ENCODE results near the gene ZDHHC11B. TPM values are rescaled to one million over a fixed set of nuclear protein-coding genes. Genes with fewer than 3 reads are reported as not detected.
"Not testable (repeated sequence)": the region's sequence is repeated elsewhere in the genome, so short reads cannot be mapped to it uniquely, and the experiment has no call there.

The ZDHHC11B gene
- total and polyA plus RNA-seq, 2 experiments from 2014 or later: 4.2 to 4.4 TPM

DNA sequence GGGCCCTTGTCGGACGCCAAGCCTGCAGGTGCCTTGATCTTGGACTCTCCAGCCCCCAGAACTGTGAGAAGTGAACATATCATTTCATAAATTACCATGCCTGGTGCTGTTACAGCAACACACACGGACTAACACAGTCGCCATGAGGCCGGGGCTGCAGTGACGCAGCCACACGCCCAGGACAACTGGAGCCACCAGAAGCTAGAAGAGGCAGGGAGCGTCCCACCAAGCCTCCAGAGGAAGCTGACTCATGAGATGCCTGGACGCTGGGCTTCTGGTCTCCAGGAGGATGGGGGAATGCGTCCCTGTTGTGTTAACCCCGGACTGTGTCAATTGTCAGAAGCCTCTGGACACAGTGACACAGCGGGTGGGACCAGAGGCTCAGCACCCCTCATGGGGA is 97.6 kb downstream of the ZDHHC11B start:
- not testable (repeated sequence) for DNase-seq (ENCODE audit: low read depth in 1 of 2, low spot score in 1 of 2); H3K9me3 ChIP-seq (ENCODE audit: low read depth); H3K4me1 ChIP-seq (ENCODE audit: low read depth); H3K27ac ChIP-seq; H3K36me3 ChIP-seq; H3K4me3 ChIP-seq; H3K27me3 ChIP-seq

DNA sequence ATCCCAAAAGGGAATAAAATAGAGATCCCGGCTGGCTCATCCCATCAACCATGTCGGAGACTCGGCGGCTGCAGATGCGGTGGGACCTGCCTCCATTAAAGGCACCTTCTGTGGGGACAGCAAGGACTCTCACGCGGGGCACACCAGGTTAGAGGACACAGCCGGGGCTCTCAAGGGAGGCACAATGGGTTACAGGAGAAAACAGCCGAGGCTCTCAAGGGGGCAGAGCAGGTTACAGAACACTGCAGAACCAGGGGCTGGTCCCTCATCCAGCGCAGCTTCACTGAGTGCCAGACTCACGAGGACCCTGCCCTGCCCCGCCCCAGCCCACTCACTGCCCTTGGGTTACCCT is 98.4 kb downstream of the ZDHHC11B start:
- H3K27ac ChIP-seq; H3K36me3 ChIP-seq; H3K27me3 ChIP-seq; H3K9me3 ChIP-seq (ENCODE audit: low read depth); DNase-seq (ENCODE audit: low read depth in 1 of 2, low spot score in 1 of 2); H3K4me1 ChIP-seq (ENCODE audit: low read depth); H3K4me3 ChIP-seq: not testable (repeated sequence)

DNA sequence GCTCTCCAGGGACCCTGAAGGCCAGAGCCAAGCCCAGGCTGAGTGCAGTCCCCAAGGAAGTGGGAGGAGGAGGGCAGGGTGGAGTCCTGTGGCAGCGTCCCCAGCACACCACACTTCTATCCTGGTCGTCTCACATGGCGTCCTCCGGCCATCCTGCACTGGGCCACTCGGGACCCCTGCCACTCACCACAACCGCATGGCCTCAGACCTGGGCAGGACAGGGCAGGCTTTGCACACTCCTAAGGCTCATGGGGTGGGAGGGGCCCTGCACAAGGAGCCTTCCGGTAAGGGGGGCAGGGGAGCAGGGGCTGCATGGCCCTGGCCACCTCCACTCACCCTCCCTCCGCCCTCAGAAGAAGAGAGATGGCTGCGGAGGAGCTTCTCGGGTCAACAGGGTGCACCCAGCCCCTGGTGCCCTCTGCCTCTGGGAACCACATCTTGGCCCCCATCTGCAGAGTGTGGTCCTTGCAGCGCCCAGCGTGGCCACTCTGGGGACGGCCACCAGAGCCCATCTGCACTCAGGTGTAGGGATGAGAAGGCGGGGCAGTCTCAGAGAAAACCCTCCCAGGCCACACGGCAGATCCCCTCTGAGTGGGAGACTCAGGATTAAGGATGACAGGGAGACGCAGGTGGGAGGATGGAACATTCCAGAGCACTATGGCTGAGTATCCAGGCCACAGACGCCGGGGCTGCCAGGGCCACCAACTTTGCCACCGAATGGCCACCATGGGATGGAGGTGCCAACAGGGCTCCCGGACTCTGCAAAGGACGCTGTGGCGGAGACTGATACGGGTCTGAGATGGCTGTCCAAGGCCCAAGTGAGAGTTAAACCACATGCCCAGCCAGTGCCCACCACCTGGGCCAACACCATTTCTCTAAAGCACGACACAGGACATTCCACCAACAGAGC is 99.0 kb downstream of the ZDHHC11B start:
- Histone ChIP-seq H3K27me3 (no peaks in the 10 kb centered on the region), H3K4me1 (ENCODE audit: low read depth) (no peaks in the 10 kb centered on the region), H3K9me3 (ENCODE audit: low read depth) (no peaks in the 10 kb centered on the region), H3K27ac (no peak overlapping the region), H3K4me3 (no peak overlapping the region), H3K36me3 (no peaks in the 10 kb centered on the region)
- no peak for DNase-seq (ENCODE audit: low read depth in 1 of 2, low spot score in 1 of 2)
- TF ChIP-seq, protein P1, sequence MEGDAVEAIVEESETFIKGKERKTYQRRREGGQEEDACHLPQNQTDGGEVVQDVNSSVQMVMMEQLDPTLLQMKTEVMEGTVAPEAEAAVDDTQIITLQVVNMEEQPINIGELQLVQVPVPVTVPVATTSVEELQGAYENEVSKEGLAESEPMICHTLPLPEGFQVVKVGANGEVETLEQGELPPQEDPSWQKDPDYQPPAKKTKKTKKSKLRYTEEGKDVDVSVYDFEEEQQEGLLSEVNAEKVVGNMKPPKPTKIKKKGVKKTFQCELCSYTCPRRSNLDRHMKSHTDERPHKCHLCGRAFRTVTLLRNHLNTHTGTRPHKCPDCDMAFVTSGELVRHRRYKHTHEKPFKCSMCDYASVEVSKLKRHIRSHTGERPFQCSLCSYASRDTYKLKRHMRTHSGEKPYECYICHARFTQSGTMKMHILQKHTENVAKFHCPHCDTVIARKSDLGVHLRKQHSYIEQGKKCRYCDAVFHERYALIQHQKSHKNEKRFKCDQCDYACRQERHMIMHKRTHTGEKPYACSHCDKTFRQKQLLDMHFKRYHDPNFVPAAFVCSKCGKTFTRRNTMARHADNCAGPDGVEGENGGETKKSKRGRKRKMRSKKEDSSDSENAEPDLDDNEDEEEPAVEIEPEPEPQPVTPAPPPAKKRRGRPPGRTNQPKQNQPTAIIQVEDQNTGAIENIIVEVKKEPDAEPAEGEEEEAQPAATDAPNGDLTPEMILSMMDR (IDR thresholded peaks at IDR 0.05; ENCODE audit: low read depth, low read length): no peak

DNA sequence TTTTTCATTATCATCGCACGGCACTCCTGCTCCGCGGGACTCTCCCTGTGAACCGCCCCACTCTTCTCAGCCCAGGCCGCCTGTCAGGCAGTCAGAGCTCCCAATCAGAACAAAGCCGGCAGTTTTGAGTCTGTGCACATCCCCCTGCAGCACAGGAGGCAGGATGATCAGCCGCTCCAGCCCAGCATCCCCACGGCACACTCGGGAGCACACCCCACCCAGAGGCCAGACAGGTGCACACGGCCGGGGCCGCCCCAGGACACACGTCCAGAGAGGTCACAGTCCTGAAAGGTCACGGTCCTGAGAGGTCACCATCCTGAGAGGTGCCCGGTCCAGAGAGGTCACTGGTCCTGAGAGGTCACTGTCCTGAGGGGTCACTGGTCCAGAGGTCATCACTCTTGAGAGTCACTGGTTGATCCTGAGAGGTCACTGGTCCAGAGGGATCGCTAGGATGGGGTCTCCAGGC is 99.7 kb downstream of the ZDHHC11B start:
- no peaks in the 10 kb centered on the region for H3K9me3 ChIP-seq (ENCODE audit: low read depth)
- DNase-seq (ENCODE audit: low read depth in 1 of 2, low spot score in 1 of 2): no peak
- no peaks in the 10 kb centered on the region for H3K4me1 ChIP-seq (ENCODE audit: low read depth)
- TF ChIP-seq, protein P1 (IDR thresholded peaks at IDR 0.05; ENCODE audit: low read depth, low read length): no peak
- H3K36me3 ChIP-seq: no peaks in the 10 kb centered on the region
- H3K4me3 ChIP-seq: no peak overlapping the region
- no peaks in the 10 kb centered on the region for H3K27me3 ChIP-seq
- no peak overlapping the region for H3K27ac ChIP-seq

DNA sequence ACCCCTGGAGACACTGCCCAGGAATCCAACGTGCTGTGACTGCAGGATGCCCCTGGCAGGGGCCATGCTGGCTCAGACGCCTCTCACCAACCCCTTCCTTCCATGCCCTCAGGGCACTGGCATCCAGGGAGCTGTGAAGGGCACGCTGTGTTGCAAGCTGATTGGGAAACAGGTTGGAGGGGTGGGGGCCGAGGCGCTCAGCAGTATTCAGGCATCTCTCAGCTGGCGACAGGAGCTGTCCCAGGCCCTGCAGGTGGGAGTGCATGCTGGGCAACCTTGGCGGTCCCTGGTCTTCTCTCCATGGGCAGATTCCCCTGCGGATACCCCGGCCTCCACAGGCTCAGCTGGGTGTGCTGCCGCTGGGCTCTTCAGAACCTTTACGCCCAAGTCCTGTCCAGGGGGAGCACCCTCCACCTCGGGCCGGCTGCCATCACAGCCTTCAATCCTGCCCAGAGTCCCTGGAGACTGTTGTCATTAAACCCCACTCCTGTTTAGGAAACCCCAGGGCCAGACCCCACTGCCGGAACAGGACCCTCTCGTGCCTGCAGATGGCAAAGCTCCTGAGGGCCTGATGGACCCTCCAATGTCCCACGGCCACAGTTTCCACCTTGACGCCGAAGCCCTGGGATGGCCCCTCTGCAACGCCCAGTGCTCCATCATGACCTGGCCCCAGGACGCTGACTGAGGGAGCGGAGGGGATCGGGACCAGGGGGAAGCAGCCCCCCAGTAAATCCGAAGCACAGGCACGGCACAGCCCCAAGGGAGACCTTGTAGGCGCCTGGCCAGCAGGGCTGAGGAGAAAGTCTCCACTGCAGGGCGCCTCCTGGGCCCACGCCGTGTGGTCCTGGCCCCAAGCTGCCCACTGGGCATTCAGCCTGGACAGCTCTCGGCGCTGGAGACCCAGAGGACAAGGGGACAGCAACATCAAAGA is 100.7 kb downstream of the ZDHHC11B start:
- Histone ChIP-seq H3K36me3 (no peaks in the 10 kb centered on the region), H3K4me1 (ENCODE audit: low read depth) (no peaks in the 10 kb centered on the region), H3K4me3 (no peak overlapping the region), H3K9me3 (ENCODE audit: low read depth) (no peaks in the 10 kb centered on the region), H3K27me3 (no peaks in the 10 kb centered on the region), H3K27ac (no peak overlapping the region)
- TF ChIP-seq, protein P1 (IDR thresholded peaks at IDR 0.05; ENCODE audit: low read depth, low read length): no peak
- DNase-seq (ENCODE audit: low read depth in 1 of 2, low spot score in 1 of 2): no peak

DNA sequence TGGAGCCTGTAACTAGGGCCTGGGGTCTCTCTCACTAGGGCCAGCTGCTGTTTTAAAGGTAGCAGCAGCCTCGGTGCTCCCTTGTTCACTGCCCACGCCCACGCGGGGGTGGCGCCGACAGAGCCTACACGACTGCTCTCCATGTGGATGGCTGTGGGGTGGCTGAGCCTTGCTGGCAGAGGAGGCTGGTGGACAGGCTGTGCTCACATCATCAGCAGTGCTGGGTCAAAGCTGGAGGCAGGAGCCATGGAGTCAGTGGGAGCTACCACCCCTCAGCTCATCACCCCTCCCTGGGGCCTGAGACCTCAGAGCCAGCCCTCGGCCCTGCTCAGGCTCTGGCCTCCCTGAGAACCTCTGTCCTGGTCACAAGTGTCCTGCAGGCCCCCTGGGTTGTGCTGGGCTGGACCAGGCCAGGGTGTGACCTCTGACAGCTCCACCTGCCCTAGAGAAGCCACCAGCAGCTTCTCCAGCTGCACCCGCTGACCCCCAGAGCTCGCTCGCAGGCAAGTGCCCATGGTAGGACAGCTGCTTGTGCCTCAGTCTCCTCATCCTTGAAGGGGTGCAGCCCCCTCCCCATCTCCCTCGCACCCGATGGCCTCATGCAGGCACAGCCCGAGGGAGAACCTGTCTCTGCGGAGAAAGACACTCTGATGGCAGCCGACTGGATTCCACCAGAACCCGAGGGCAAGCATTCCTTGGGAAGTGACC is 101.7 kb downstream of the ZDHHC11B start:
- H3K36me3 ChIP-seq; DNase-seq (ENCODE audit: low read depth in 1 of 2, low spot score in 1 of 2); H3K27ac ChIP-seq; H3K4me1 ChIP-seq (ENCODE audit: low read depth); H3K4me3 ChIP-seq; H3K9me3 ChIP-seq (ENCODE audit: low read depth); H3K27me3 ChIP-seq: not testable (repeated sequence)

DNA sequence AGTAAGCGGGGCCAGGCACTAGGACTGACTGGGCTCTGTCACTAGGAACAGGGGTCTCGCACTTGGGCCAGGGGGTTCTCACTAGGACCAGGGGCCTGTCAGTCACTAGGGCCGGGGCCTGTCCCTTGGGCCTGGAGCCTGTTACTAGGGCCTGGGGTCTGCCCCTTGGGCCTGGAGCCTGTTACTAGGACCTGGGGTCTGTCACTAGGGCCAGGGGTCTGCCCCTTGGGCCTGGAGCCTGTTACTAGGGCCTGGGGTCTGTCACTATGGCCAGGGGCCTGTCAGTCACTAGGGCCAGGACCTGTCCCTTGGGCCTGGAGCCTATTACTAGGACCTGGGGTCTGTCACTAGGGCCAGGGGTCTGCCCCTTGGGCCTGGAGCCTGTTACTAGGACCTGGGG is 102.3 kb downstream of the ZDHHC11B start:
- H3K27ac ChIP-seq; H3K4me1 ChIP-seq (ENCODE audit: low read depth); H3K36me3 ChIP-seq; H3K9me3 ChIP-seq (ENCODE audit: low read depth); H3K27me3 ChIP-seq; H3K4me3 ChIP-seq; DNase-seq (ENCODE audit: low read depth in 1 of 2, low spot score in 1 of 2): not testable (repeated sequence)

DNA sequence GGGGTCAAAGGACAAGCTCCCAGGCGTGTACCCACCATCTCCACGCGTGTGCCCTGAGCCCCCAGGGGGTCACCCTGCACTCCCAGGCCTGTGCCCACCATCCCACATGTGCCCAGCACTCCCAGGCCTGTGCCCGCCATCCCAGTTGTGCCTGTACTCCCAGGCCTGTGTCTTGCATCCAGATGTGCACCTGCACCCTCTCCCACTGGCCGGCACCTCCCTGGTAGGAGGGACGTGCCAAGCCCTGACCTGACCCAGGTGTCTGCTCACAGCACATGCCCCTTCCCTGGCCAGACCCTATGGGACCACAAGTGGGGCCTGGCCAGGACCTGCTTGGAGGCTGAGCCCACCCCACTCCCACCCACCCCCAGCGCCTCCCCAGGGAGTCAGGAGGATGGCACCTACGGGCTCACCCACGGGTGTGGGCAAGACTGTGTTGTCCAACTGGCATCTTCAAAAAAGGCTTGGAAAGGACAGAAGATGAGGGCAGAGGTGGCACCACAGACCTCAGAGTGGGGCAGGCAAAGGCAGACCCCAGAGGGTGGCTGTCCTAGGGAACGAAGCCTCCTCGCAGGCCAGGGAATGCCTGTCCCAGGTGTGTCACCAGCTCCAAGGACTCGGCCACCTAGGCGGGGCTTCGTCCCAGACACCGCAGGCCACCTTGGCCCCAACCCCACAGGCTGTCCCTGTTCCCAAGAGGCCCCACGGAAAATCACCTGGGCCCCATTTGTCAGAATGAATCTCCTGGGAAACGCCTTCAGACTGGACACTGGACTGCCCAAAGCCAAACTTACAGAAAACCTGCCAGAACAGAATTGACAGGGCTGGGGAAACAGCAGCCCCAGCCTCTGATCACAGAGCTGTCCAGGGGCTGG is 103.0 kb downstream of the ZDHHC11B start:
- H3K27ac ChIP-seq; H3K4me3 ChIP-seq; H3K9me3 ChIP-seq (ENCODE audit: low read depth); H3K36me3 ChIP-seq; DNase-seq (ENCODE audit: low read depth in 1 of 2, low spot score in 1 of 2); H3K27me3 ChIP-seq; H3K4me1 ChIP-seq (ENCODE audit: low read depth): not testable (repeated sequence)

DNA sequence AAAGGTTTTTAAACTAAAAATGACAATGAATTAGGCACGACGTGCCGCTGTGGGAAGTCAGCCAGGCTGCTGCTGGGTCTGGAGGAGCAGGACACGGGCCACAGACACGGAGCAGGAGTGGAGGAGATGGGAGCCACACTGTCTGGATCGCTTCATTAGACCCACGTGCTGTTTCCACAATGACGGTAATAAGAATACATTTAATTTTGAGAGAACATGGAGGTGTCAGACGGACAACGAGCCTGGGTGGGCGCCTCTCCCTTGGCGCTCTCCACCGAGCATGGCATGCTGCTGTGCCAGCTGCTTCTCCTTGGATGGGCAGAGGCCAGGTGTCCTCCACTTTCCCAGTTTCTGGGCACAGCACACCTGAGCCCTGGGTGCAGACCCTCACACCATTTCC is 103.7 kb downstream of the ZDHHC11B start:
- not testable (repeated sequence) for H3K9me3 ChIP-seq (ENCODE audit: low read depth); H3K27me3 ChIP-seq; DNase-seq (ENCODE audit: low read depth in 1 of 2, low spot score in 1 of 2); H3K27ac ChIP-seq; H3K4me1 ChIP-seq (ENCODE audit: low read depth); H3K4me3 ChIP-seq; H3K36me3 ChIP-seq
